HG02981 (cell line): ENCODE measurements around the gene PGM5.
"Not testable (repeated sequence)": the region's sequence is repeated elsewhere in the genome, so short reads cannot be mapped to it uniquely, and the experiment has no call there.

ENCODE experiments used
- ATAC-seq: cut with Tn5 transposase; IDR thresholded peaks from one replicate; pipeline ENCODE4 v1.9.1; 2021; ENCODE audit warnings: mild to moderate bottlenecking, moderate library complexity; ENCODE audit not compliant: unreplicated experiment

The PGM5 gene

DNA sequence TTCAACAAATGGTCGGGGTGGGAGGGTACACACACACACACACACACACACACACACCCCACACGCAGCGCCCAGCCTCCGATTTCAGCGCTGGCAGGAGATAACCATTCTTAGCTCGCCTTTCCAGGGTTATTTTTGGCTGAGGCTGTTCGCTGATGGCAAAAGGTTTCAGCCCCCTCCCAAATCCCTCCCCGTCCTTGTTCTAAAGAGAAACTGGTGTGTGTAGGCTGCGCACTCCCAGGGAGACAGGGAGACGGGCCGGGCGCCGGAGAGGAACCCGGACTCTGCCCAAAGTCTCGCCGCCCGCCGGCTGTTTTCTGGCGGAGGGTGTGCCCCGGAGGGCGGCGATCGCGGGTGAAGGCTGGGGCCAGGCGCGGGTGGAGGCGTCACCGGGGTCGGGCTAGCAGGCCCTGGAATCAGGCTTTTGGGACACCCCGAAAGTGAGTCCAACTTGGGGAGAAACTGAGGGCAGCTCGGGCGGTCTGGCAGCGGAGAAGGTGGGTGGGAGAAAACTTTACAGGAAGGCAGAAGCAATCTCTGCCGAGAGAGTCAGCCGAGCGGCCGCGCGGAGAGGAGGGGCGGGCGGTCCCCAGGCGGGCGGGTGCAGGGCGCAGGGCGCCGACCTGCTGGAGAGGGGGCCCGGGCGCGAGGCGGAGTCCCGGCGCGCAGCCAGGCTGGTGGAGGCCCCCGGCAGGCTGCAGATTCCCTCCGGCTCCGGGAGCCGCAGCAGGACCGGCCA lies at the start of gene PGM5:
Gene PGM5 (plus strand): TSS at position 232 of the 739 bp plus-strand sequence. CDS start 517 bp downstream, outside the sequence.
- peak; percentile 57 for ATAC-seq

DNA sequence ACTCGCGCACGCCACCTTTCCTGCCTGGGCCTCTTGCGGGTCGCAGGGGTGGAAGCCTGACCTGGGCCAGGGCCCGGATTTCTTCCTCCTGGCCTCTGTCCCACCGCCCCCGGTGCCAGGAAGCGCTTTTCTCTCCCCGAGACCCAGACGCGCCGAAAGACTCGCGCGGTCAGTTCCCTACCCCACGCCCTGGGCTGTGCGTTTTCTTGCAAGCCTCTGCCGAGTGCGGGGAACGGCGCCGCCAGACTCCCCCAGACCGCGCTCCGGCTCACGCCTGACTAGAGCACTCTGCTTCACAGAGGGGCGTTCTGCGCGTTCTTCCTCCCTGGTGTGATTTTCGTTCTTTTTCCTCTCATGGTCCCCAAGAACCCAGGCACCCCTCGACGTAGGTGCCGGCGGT lies 49.3 kb upstream of the PGM5 start:
- not testable (repeated sequence) for ATAC-seq

DNA sequence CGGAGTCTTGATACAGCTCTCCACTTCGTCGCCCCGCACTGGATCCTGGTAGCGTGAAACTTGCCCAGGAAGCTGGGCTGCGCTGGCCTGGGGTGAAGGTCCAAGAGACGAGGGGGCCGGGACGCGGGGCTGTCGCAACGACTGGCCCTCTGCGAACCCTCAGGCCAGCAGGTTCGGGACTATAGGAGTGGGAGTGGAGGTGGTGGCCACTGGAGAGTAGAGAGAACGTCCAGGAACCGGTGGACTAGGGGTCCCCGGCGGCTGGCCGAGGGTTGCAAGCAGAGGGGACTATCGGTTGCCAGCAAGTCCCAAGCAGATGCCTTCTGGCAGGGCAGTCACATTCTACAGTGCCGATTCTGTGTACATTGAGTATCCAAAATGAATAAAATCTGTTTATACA lies 48.8 kb upstream of the PGM5 start:
- ATAC-seq, result not testable (repeated sequence)

DNA sequence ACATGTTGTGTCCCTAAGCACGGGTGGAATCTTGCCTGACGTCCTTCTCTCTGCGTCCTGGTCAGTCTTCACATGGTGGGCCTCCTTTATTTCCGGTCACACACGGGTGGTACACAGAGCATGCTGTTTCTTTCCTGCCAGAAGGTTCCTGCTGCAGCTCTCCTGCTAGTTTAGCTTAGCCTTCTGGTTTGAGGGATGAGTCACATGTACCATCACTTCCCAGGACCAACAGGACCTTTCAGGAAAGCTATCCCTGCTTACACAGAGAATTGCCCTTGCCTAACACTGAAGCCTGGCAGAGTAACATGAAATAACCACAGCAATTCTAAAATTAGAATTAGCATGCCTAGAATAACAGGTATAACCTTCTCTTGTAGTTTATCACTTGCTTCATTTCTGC lies 45.2 kb upstream of the PGM5 start:
- not testable (repeated sequence) for ATAC-seq

DNA sequence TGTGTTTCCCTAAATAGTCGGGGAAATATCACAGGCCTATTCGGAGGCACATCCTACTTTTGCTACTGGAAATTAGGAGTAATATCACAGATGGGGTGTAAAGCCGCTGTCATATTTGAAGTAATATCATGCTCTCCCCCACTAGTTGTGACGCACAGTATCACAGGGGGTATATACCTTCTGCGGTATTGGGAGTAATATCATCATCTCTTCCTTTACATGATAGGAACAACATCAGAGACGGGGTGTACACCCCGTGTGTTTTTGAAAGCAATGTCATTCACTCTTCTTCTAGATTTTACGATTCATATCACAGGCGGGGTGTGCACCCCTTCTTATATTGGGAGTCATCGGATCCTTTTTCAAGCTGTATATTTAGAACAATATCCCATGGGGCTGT lies 38.2 kb upstream of the PGM5 start:
- not testable (repeated sequence) for ATAC-seq

DNA sequence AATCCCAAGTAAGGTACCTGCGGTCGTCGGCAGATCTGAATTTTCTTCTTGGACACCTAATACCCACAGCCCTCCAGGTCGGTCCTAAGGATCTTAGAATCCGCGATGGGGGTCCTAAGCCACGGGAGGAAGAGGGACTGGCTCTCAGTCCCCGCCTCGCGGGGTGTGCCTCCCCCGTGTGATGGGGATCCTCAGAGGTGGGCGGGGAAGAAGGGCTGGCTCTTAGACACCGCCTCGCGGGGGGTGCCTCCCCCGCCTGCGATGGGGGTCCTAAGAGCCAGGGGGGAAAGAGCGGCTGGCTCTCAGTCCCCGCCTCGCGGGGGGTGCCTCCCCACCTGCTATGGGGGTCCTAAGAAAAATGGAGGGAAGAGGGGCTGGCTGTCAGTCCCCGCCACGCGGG lies 32.7 kb upstream of the PGM5 start:
- not testable (repeated sequence) for ATAC-seq

DNA sequence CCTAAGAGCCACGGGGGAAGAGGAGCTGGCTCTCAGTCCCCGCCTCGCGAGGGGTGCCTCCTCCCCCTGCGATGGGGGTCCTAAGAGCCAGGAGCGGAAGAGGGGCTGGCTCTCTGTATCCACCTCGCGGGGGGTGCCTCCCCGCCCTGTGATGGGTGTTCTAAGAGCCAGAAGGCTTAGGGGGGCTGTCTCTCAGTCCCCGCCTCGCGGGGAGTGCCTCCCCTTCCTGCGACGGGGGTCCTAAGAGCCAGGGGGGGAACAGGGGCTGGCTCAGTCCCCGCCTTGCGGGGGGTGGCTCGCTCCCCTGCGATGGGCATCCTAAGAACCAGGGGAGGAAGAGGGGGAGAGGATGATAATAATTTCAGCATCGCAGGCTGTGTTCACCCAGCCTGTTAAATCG lies 31.9 kb upstream of the PGM5 start:
- not testable (repeated sequence) for ATAC-seq

DNA sequence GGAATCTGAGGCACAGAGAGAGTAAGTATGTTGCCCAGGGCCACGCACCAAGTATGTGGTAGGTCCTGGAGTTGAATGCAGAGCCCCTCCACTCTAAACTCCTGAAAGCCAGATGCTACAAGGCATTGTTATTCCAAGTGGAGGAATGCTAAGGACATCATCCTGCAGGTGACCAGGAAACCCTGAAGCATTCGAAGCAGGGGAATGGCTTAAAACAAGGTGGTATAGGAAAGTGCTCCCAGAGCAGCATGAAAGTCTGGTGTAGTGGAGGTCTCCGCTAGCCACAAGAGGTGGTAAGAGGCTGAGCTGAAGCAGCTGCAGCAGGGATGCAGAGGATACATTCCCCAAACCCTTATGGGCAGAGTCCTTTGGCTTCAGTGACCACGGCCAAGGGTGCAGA lies 27.3 kb upstream of the PGM5 start:
- not testable (repeated sequence) for ATAC-seq

DNA sequence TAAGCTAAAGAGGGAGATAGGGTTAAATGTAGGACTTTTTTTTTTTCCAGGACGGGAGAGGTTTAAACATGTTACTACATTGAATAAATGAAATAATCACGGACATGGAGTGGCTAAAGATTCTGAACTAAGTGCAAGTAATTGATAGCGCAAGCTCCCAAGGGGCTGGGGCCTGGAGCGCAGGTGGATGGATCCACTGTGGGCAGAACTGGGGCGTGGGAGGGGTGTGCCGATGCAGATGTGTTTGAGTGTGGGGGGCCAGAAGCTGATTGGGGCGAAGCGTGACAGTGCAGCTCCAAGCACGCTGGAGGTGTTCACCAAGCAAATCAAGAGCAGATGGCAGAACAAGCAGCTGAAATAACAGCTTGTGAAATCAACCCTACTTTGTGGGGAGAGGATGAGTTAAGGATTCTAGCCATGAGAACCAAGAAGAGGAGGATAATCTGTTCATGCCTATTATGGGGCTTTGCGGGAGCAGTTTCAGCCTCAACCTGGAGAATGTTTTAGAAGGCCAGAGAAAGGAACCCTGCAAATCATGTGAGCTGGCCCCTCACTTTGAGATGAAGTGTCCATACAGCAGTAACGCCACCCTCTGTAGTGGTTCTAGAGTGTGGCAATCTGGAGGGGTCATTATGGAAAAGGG lies 25.8 kb upstream of the PGM5 start:
- not testable (repeated sequence) for ATAC-seq

DNA sequence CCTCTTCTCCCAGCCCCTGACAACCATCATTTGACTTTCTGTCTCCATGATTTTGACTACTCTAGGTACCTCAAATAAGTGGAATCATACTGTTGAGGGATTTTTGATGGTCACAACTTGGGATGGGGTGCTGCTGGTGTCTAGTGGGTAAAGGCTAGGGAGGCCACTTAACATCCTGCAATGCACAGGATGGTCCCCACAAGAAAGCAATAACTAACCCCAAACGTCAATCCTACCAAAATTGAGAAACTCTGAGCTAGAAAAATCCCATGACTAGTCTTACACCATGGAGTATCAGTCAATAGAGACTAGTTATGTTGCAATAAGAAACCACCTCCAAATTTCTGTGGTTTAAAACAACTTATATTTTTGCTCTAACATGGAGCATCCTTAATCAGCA lies 24.3 kb upstream of the PGM5 start:
- ATAC-seq, result not testable (repeated sequence)

DNA sequence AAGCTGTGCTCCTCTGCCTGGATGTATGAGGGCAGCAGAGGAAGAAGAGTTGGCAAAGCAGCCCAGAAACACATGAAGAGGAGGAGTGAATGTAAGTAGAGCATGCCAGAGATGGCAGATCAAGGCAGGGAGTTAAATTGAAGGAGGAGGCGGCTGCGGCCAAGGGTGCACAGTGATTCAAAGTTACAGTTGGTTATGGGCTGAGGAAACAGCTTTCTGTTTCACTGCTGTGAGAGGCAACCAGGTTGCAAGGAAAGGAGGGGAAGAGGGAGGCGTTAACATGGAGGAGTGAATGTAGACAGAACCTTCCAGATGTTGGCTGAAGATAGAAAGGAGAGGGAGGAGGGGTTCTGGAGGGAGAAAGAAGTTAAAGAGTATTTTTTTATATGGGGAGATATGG lies 20.5 kb upstream of the PGM5 start:
- ATAC-seq, result not testable (repeated sequence)

DNA sequence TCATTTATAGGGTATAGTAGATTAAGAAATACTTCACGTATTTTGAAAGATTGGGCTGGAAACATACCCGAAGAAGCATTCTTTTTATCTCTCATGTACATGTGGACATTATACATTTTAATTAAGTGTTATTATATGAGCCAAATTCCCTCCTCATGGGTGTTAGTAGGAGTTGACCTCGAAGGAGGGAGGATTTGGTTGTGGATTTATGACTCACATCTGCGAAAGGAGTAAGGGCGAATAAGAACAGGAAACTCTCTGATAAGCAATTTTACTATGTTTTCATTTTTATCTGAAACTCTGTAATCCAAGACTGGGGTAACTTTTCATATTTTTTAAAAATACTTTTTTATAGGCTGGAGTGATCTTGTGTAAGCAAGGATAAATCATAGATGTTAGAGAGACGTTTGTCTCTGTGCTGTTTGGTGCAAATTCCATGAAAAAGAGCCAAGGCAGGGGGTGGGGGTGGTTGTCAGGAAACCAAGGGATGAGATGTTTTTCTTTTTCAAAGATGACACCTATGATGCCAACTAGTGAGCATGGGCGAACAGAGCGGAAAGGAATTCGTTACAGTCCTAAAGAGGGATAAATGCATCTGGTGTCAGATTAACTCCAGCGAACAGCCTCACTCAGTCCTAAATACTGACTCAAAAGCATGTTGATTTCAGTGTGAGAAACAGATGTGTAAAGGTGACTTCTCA lies 19.6 kb upstream of the PGM5 start:
- not testable (repeated sequence) for ATAC-seq

DNA sequence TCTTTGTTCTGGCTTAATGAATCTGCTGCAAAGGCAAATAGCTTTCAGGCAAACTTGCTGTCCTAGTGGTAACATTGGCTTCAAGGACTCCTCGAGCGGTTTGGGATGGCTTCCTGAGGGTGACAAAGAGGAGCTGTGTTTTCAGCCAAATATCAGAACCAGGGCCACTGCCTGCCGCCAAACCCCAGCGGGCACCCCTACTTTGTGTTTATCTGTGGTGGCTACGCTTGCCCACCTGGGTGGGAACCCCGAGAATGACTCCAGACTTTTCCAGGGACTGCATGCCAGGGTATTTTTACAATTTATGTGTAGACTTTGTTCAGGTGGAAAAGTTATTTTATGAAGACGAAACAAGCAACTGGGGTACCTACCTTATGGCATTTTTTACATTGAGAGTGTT lies 18.4 kb upstream of the PGM5 start:
- ATAC-seq, result not testable (repeated sequence)

DNA sequence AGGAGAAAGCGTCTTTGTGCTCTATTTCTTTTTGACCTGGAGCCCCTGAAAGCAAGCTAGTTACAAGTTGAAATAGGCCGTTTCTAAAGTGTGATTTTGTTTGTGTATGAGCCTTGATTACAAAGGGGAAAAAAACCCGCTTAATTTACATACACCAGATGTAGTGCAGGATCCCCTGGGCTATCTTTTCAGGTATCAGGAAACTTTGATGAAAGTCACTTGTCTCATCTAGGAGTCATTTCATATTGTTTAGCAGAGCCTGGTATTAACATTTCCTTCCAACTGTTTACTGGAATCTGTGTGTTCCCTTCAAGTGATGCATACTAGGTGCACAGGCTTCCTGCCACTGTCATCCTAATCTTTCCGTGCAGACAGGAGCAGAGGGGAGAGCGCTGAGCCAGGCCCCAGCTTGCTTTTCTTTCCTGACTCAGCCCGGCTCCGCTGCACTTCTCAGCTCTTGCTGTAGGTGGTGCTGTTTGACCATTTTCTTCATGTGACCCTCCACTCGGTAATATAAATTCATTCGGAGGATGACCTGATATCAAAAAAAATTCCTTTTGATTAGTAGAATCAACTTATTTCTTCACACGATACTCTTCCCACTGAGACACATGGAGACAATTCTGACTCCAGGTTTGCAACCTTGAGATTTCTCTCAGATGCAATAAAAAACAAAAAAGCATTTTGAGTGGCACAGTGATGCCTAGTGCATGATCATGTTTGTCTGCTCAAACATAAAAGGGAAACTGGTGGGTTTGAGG lies 14.0 kb upstream of the PGM5 start:
- ATAC-seq, result peak; percentile 73

DNA sequence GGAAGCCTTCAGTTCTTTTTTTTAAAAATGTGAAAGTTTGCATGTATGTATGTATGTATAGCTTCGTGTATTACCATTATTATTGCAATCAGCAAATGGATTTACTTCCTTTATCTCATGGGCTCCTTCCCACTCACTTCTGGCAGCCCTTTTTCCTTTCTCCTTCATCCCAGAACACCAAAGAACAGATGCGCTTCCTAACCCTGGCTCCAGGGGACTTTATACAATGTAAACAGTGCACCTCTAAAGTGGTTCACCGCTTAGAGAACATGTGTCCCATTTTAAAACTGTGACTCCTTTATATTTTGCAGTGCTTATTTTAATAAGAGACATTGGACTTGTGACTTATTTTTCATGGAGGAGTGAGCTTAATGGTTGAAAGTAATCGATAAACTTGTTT lies 13.2 kb upstream of the PGM5 start:
- not testable (repeated sequence) for ATAC-seq

DNA sequence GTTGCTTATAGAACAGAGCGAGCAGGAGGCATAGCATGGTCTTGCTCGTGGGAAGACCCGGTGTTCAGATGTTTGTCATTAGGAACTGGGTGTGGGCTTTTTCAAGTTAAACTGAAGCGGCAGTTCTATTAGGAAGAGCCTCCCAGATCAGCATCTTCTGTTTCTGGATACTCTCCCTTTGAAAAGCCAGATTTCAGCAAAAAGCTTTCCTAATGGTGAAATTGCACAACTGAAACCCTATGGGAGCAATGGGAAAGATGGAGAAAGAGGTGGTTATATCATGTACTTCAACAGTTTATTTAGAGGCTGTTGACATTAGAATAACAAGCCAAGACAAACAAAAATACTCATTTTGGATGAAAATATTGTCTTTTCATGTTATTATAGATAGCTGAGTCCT lies 12.4 kb upstream of the PGM5 start:
- not testable (repeated sequence) for ATAC-seq

DNA sequence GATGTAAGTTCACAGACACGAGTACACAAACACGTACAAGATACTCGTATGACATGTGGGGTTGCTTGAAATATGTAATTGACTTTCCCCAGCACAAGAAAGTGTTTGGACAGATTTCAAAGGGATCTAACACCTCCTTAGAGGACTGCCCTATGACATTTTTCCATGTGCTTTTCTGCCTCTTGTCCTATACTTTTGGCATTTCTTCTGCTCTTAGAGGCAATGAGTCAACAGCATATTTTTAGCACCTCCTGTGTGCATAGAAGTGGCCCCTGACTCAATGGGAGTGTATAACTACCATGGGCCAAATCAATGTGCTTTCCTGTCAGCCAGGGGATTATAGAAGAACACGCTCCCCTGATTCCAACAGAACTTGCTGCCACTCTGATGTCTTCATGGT lies 4.7 kb upstream of the PGM5 start:
- not testable (repeated sequence) for ATAC-seq

DNA sequence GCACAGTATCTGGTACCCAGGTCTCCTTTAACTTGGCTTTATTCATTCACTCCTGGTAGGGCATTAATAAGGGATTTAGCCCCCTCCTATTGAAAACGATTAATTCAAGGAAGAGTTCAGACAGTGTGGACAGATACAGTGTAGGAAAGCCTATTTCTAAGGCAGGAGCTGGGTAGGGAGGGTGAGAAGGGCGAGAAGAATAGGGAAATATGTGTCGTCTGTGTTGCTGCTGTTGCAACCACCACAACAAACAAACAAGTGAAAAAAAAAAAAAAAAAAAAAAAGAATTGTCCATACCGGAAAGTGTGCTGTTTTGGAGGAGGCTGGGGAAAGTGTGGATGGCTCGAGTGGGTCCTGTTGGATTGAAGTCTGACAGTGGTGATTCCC lies 425 bp upstream of the PGM5 start:
- ATAC-seq, result not testable (repeated sequence)

DNA sequence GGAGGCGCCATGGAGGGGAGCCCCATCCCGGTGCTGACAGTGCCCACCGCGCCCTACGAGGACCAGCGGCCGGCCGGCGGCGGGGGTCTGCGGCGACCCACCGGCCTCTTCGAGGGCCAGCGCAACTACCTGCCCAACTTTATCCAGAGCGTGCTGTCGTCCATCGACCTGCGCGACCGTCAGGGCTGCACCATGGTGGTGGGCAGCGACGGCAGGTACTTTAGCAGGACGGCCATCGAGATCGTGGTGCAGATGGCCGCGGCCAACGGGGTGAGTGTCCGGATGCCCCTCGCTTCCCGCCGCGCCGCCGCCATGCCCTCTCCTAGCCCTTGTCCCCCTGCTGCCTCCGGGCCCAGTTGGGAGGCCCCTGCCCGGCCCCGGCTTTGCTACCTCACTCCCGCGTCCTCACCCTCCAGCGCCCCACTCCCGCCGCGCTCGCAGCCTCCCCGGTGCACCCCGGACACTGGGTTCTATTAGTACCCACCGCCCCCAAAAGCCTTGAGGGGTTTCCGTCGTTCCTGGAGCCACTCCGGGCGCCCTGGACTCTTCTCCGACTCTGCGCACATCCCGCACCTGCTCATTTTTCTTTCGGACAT lies 806 bp downstream of the PGM5 start:
- ATAC-seq, result peak; percentile 12

DNA sequence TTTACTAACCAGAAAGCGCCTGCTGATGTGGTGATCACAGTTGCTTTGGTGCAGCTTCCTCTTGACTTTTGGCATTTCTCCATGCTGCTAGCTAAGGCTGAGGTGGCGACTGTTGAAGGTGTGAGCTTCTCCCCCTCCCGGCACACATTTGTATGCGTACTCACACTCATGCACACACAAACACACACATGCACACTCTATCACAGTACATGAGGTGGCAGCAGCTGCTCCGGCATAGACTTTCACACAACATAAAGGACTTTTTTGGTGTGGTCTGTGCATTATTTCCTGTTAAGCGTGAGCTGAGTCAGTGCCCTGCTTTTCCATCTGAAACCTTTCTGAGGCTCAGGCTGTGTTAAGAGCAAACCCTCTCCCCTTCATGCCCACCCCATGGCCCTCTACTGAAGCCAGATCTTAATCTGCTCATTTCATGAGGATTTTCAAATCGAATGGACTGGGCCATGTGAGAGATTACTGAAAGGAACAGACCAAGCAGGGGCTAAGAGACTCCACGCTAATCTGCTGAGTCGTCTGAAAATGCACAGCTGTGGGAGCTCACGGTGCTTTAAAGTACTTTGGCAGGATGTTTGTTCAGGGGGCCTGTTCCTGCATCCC lies 10.6 kb downstream of the PGM5 start:
- ATAC-seq, result not testable (repeated sequence)
